Anterior cingulate cortex (tissue), 58 donors: ENCODE measurements around the gene GLOD5.

ENCODE experiments used
- DNase-seq, 58 donors: peaks; one replicate each; lab custom pipeline; 2025; lab: John Stamatoyannopoulos, UW

Gene GLOD5

DNA sequence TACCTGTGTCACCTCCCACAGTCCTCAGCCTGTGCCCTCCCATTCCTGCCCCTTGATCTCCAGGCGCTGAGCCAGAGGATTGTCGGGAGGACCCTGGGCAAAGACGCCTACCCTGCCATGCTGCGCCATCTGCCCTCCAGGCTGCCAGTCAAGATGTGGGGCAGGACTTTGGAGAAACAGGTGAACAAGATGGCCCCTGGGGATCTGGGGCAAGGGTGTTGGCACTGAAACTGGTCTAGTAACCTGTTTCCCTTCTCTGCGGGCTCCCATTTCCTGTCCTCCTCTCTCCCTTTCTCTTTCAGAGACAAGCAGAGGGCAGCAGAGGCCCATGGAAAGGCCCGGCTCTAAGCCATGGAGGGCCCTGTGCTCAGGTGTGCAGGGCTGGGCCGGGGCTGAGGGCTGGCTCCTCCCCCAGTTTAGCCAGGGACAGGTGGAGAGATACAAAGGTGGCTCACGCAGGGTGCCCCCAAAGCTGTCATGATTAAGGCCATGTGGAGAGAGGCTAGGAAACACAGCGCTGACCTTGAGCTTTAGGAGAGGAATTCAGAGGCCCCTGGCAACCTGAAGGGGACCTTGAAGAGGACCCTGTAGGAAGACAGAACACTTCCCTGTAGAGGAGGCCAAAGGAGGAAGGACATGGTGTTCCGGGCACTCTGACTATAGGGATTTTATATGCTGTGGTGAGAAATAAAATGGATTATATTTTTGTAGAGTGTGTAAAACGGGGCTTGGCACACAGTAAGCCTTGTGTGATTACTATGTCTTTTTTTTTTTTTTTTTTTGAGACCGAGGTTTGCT lies at the start of gene GLOD5:
Gene GLOD5, plus strand, starts transcription at position 74 of the 798 bp plus-strand sequence. Its CDS starts 44 bp downstream, at position 118.
- no peak for DNase-seq

DNA sequence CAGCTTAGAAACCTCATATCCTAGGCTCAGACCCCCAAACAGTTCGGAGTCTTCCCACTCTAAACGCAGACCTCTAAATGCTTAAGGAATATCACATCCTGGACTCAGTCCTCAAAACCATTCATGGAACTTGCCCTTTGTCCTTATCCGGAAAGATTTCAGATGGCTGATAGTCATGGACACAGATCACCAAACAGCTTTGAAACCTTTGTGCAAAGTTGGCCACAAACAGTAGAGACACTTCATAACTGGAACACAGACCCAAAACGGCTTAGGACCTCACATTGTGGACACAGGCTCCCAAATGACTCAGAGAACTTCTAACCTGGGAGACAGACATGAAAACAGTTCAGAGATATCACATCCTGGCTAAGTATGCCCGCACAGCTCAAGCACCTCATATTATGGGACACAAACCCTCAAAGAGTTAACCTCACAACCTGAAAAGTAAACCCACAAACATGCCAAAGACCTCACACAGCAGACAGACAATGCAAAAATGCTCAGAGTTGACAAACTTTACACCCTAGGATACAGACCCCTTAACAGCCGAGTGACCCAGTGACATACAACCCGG lies 49.5 kb upstream of the GLOD5 start:
- no peak for DNase-seq

DNA sequence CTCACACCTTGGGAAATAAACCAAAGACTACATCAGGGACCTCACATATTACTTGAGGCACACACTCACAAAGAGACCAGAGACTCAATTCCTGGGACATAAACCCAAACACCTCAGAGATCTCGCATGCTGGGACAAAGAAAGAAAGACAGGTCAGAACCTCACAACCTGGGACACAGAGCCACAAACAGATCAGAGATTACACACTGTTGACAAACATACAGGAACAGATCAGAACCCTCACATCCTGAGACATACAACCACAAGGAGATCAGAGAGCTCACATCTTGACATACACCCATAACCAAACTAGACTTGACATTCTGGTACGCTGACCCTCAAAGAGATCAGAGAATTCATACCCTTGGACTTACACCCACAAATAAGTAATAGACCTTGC lies 47.7 kb upstream of the GLOD5 start:
- no peak for DNase-seq

DNA sequence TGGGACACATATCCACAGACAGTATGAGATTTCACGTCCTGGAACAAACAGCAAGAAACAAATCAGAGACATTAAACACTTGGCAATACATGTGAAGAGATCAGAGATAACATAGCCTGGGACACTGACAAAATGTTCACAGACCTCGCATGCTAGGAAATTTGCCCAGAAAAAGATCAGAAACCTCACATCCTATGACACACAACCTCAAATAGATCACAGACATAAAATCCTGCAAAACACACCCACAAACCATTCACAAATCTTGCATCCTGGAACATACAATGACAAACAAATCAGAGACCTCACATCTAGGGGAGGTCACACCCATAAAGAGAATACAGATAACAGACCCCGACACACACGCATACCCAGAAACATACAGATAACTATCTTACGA lies 47.0 kb upstream of the GLOD5 start:
- no peak for DNase-seq

DNA sequence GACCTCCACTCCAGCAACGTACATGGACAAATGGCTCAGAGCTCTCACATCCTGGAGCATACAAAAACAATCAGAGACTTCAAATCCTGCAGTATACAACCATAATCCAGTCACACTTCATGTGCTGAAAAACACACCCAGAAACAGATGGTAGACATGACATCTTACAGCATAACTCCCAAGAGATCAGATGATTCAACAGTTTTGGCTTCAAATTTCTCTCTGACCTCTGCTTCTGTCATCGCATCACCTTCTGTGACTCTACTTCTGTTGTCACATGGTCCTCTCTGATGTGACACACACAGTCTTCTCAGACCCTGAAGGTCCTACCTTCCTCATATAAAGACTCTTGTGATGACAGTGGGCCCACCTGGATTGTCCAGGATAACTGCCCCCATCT lies 46.5 kb upstream of the GLOD5 start:
- no peak for DNase-seq

DNA sequence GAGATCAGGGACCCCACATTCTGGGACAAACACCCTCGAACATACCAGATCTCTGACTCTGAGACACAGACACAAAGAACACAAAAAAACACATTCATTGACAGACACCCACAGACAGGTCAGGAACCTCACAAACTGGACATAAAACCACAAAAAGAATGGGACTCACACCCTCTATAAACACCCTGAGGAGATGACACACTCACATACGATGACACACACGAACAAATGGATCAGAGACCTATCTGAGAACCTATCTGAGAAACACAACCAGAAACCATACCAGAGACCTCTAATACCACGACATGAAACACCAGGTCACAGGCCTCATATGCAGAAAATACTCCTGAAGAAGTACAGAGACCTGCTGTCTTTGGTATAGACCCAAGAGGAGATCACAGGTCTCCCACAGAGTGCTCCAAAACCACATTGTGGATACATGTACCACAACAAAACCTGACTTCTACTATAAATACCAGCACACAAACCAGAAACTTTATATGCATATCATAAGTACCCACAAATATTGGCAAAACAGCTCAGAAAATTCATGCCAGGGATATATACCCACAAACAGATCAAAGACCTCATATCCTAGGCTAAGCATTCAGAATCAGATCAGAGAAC lies 45.6 kb upstream of the GLOD5 start:
- no peak for DNase-seq

DNA sequence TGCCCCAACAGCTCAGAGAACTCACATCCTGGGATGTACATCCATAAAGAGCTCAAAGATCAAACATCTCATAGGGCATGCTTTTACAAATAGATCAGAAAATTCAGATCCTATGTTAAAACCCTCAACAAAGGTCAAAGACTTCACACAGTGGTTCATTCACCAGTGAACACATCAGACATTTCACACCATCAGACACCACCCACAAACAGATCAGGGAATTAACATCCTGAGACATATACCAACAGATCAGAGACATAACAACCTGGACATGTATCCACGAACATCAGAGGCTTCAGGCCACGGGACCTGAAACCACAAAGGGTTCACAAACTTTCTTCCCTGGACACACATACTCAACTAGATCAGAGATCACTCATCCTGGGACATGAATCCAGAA lies 41.6 kb upstream of the GLOD5 start:
- DNase-seq = no peak

DNA sequence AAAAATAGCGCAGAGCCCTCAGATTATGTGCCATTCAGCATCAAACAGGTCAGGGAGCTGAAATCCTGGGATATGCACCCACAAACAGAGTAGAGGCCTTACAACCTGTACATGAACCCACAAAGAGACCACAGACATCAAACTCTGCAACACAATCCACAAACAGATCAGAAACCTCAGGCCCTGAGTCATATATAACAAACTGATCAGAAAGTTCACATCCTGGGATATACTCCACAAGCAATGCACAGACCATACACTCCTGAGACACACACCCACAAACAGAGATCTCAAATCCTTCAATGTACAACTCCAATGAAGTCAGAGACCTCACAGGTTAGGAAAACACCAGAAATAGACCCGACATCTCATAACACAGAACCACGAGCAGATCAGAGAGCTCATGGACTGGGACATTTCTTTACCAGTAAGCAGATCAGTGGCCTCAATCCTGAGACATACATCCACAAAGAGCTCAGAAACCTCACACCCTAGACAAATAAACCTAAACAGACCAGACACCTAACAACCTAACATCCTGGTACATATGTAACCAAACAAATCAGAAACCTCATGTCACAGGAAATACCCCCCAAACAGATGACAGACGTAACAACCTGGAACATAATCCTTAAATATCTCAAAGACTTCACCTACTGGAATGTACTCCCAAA lies 40.8 kb upstream of the GLOD5 start:
- DNase-seq = no peak

DNA sequence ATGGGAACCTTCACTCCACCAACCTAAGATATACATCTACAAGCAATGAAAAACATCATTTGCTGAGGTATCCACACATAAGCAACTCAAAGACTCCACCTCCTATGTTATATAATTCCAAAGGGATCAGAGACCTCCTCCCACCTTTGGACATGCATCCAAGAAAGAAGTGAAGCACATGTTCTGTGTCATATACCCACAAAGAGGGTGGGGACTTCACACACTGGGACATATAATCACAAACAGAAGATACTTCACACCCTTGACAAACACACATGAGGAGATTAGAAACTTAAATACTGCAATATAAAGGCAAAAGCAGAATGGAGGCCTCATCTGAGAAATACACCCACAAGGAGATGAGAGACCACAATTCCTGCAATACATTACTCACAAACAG lies 39.6 kb upstream of the GLOD5 start:
- DNase-seq = no peak

DNA sequence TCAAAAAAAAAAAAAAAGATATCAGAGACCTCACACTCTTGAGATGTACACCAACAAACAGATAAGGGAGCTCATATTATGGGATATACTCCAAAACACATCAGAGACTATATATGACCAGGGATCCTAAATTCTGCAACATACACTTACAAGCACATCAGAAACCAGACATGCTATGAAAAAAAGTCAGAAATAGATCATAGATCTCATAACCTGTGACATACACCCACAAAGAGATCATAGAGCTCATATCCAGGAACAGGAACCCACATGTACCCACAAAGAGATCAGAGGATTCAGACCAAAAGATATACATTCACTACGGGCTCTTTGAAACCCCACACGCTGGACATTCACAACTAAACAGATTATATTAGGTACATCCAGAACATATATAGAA lies 35.0 kb upstream of the GLOD5 start:
- DNase-seq = no peak

DNA sequence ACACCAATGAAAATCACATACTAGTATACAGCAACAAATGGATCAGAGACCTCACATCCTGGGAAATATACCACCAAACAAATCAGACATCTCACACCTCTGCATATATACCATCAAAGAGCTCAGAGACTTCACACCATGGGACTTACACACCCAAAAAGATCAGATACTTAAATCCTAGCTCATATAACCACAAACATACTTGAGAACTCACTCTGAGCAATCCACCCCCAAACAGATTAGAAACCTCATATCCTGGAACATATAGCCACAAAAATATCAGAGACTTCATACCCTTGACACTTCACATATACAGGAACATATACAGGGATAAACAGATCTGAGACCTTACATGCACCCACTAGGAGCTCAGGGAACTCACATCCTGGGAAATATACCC lies 32.9 kb upstream of the GLOD5 start:
- DNase-seq = no peak

DNA sequence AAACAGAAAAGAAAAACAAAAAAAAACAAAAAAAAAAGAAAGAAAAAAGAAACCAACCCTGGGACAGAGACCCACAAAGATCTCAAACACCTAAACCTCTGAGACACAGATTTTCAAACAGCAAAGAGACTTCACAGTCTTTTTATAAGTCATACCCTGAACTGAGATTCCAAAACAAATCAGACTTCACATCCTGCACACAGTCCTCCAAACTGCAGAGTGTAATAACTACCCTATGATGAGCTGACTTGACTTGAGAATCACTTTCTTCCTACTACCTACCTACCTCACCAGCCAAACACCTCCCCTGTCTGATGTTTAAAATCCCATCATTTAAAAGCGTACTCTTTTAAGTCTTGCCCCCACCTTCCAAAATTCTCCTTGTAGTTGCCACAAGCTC lies 25.2 kb upstream of the GLOD5 start:
- DNase-seq = no peak

DNA sequence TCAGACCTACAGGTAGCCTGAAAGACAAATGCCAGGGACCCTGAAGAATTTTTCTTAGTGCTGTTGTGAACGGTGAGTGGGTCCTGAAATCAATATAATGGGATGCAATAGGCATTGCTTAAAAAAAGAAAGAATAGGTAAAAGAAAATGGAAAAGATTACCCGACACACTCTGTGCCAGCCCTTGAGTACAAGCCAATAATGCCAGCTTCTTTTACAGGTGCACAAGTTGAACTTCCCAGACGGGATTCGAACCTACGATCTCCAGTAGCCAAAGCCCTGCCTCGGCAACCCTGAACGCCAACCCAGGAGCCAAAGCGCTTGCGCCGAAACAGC lies 24.7 kb upstream of the GLOD5 start:
- no peak for DNase-seq

DNA sequence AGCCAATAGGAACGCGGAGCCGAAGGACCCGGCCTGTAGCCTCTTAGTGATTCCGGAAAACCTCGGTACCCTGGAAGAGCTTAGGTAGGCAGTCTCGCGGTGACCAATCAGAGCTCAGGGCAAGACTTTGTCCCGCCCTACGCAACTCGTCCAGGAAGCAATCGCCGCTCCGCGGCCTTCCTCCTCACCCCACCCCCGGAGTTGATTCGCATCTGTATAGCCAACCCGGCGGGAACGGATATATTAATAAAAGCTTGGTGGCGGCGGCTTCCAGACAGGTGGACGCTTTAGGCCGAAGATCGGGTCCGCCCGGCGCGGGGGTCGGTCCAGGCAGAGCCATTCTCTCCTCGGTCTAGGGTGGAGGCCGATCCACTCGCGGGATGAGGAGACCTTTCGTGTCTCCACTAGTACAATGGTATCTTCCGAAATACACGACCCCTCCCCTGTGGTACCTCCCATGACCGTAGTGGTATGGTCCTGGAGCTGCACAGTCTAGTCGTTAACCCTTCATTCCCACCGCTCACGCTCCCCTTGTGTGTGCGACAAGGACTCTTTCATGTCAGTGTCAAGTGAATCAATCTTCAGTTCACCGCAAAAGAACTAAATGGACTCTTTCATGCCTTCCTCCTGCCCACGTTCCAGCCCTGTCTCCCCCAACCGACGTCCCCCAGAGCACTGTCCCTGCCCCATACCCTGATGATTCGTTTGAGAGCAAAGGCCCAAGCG lies 24.2 kb upstream of the GLOD5 start:
- peak; percentile 32 to 95 (median 86) for DNase-seq

DNA sequence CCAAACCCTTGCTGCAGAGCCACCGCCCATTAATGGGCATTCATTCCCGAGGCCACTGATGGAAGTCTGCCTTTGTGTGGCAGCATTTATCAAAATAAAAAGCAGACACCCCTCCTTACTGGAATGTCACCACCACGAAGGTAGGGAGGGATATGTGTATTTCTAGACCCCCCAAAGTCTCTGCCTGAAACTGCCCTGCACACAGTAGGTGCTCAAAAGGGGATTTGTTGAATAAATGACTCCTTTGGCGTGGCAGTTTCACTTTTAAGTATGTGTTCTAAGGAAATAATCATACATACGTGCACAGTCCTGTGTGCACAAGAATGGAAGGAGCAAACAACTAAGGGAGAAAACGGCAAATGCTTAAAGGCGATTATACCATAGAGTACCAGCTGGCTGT lies 23.6 kb upstream of the GLOD5 start:
- DNase-seq = peak in 1 of 58 donors; percentile 10

DNA sequence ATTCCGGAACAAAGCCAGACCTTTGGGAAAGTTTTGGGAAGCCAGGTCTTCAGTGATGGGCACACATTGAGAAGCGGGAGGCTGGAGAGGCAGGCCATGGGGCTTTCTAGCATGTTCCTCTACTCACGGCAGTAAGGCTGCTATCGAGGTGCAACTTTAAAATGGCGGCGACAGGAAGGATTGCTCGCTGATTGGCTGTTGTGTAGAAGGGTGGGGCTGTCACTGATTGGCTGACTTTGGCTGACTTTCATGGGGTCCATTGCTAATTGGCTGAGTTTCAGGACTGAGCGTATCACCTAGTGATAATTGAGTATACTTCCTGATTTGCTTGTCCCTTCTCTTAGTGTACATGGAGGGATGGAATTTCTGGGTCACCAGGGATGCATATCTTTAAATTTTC lies 19.7 kb upstream of the GLOD5 start:
- DNase-seq = no peak

DNA sequence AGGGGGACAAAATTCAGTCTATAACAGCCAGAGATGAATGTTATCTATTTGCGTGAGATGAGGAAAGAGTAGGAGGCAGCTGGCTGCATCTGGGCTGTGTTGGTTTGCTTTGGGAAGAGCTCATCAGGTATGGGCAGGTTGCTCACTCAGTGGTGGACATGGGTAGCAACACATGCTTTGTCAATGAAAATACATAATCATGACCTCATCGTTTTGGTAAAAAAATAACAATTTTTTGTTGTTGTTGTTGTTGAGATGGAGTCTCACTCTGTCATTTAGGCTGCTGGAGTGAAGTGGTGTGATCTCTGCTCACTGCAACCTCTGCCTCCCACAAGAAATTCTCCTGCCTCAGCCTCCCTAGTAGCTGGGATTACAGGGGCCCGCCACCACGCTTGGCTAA lies 16.3 kb upstream of the GLOD5 start:
- no peak for DNase-seq

DNA sequence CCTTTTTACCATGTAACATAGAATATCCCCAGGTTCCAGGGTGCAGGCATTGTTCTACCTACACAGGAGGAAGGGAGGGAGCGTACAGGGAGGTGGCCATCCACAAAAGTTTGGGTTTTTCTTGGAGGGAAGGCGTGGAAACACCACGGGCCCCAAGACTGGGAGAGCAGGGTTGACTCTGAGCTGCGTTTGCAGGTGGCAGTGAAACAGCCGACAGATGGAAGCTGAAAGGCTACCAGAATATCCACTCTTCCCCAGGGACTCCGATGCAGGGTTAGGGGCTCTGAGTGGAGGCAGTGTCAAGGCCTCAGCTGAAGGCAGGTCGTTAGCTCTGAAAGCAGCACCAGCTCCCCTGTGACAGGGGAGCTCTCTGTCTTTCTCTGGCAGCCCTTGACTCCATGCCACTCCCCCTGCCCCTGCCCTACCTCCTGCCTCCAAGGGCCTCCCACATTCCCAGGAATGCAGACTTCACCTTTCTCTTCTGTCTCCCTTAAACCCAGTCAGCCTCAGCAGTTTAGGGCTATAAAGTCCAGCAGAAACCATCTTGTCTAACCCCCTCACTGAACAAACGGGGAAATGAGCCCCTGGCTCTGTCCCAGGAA lies 14.0 kb upstream of the GLOD5 start:
- DNase-seq = no peak

DNA sequence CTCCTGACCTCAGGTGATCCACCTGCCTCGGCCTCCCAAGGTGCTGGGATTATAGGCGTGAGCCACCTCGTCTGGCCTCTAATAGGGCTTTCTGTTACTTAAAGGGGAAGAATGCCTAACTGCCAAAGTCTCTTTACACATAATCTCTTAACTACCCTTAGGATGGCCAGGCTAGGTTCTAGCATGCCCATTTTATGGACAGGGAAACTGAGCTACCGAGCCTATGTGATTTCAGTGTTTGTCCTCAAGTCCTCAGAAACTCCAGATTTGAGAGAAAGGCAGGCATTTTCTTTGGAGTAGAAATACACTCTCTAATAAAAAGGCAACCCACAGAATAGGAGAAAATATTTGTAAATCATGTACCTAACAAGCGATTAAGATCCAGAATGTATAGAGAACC lies 12.4 kb upstream of the GLOD5 start:
- DNase-seq = no peak

DNA sequence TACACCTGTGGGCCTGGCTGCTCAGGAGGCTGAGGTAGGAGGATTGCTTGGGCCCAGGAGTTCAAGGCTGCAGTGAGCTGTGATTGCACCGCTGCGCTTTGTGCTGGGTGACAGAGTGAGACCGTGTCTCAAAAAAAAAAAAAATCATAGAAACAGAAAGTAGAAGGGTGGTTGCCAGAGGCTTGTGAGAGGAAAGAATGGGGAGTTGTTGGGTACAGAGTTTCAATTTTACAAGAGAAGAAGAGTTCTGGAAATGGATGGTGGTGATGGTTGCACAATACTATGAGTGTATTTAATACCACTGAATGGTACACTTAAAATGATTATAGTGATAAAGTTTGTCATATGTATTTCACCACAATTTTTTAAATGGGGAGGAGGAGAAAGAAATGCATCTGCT lies 10.2 kb upstream of the GLOD5 start:
- no peak for DNase-seq

DNA sequence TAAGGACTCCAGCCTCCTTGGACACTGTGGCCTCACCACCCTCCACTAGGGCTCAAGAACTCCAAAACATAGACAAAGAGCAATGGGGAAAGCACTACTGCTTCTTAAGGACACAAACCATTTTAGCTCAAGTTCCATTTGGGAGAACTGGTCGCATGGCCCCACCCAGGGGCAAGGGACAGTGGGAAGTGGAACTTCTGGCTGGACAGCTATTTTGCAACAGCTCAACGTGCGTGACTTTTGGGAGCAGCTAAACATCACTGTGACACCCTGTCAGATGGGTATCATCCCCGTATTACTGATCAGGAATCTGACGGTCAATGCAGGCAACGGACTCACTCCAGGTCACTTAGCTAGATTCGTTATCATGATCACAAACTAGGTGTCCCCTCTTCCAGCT lies 9.0 kb upstream of the GLOD5 start:
- DNase-seq = no peak
